Measurements from ENCODE around the gene PIF1.
"Not testable (repeated sequence)": the region's sequence is repeated elsewhere in the genome, so short reads cannot be mapped to it uniquely, and the experiment has no call there.

Gene PIF1

GRCh38 chr15:64824929-64825430, 467 bp downstream of the PIF1 start:
- peak overlapping the region; percentile 75 for H3K4me3 ChIP-seq (replicated peaks; ENCODE audit: insufficient read depth, low read length)
- H3K27ac ChIP-seq (replicated peaks): no peak overlapping the region
- DNase-seq (ENCODE audit: low read depth in 1 of 2, low spot score in 1 of 2): peak in 1 of 2 experiments; percentile 21
- H3K27me3 ChIP-seq (ENCODE audit: insufficient read depth, poor library complexity, severe bottlenecking): peaks cover 3% of the 10 kb centered on the region
- TF ChIP-seq GABPA (IDR thresholded peaks at IDR 0.05; ENCODE audit: low read depth) (no peak), REST (IDR thresholded peaks at IDR 0.05; ENCODE audit: insufficient replicate concordance, low read depth) (no peak), POLR2AphosphoS5 (IDR thresholded peaks at IDR 0.05; ENCODE audit: low read depth) (no peak), SPI1 (IDR thresholded peaks at IDR 0.05; ENCODE audit: borderline replicate concordance, low read depth) (no peak), CTCF (IDR thresholded peaks at IDR 0.05; ENCODE audit: insufficient read depth, low read length) (no peak)

- Histone ChIP-seq H3K27me3 (ENCODE audit: insufficient read depth, poor library complexity, severe bottlenecking) (no peaks in the 10 kb centered on the region), H3K4me3 (replicated peaks; ENCODE audit: insufficient read depth, low read length) (no peak overlapping the region), H3K27ac (replicated peaks) (no peak overlapping the region)
- no peak for TF ChIP-seq REST (IDR thresholded peaks at IDR 0.05; ENCODE audit: insufficient replicate concordance, low read depth)
- no peak for TF ChIP-seq GABPA (IDR thresholded peaks at IDR 0.05; ENCODE audit: low read depth)
- no peak for TF ChIP-seq POLR2AphosphoS5 (IDR thresholded peaks at IDR 0.05; ENCODE audit: low read depth)
- no peak for TF ChIP-seq CTCF (IDR thresholded peaks at IDR 0.05; ENCODE audit: insufficient read depth, low read length)
- no peak for TF ChIP-seq SPI1 (IDR thresholded peaks at IDR 0.05; ENCODE audit: borderline replicate concordance, low read depth)
- DNase-seq (ENCODE audit: low read depth in 1 of 2, low spot score in 1 of 2): no peak
These were observed 9.0 kb downstream of the PIF1 start for GRCh38 chr15:64816452-64816851.

- peak; percentile 23; the same call in 1 of the 2 replicates for TF ChIP-seq SPI1 (IDR thresholded peaks at IDR 0.05; ENCODE audit: borderline replicate concordance, low read depth)
- not testable (repeated sequence) for H3K27ac ChIP-seq (replicated peaks); H3K4me3 ChIP-seq (replicated peaks; ENCODE audit: insufficient read depth, low read length); H3K27me3 ChIP-seq (ENCODE audit: insufficient read depth, poor library complexity, severe bottlenecking)
- DNase-seq (ENCODE audit: low read depth in 1 of 2, low spot score in 1 of 2): peak in 1 of 2 experiments; percentile 39
These were observed 10.5 kb downstream of the PIF1 start for GRCh38 chr15:64814965-64815364.

GRCh38 chr15:64814283-64814682, 11.2 kb downstream of the PIF1 start:
- H3K27ac ChIP-seq (replicated peaks); H3K27me3 ChIP-seq (ENCODE audit: insufficient read depth, poor library complexity, severe bottlenecking); DNase-seq (ENCODE audit: low read depth in 1 of 2, low spot score in 1 of 2); H3K4me3 ChIP-seq (replicated peaks; ENCODE audit: insufficient read depth, low read length): not testable (repeated sequence)

GRCh38 chr15:64813075-64813474, 12.4 kb downstream of the PIF1 start:
- H3K27ac ChIP-seq (replicated peaks): no peak overlapping the region
- no peaks in the 10 kb centered on the region for H3K27me3 ChIP-seq (ENCODE audit: insufficient read depth, poor library complexity, severe bottlenecking)
- TF ChIP-seq CTCF (IDR thresholded peaks at IDR 0.05; ENCODE audit: insufficient read depth, low read length) (no peak), GABPA (IDR thresholded peaks at IDR 0.05; ENCODE audit: low read depth) (no peak), REST (IDR thresholded peaks at IDR 0.05; ENCODE audit: insufficient replicate concordance, low read depth) (no peak), SPI1 (IDR thresholded peaks at IDR 0.05; ENCODE audit: borderline replicate concordance, low read depth) (no peak), POLR2AphosphoS5 (IDR thresholded peaks at IDR 0.05; ENCODE audit: low read depth) (no peak)
- H3K4me3 ChIP-seq (replicated peaks; ENCODE audit: insufficient read depth, low read length): no peak overlapping the region
- peak in 1 of 2 experiments; percentile 40 for DNase-seq (ENCODE audit: low read depth in 1 of 2, low spot score in 1 of 2)

Measured in HL-60 (cell line).